Left lobe of liver (tissue), 2 donors: ENCODE results near the gene TRAPPC5. TPM values are rescaled to one million over a fixed set of nuclear protein-coding genes. Genes with fewer than 3 reads are reported as not detected.

Experiments
- ATAC-seq: fragments of 200-7000 bp; cut with Tn5 transposase; one replicate; pipeline ENCODE4 v1.9.1; 2020; ENCODE audit warnings: mild to moderate bottlenecking, moderate library complexity
- DNase-seq: peaks from one replicate; pipeline ENCODE4 v3.0.0-alpha.2; 2020; ENCODE audit warnings: low spot score
- total RNA-seq: library from RNA; stranded (reverse); gene quantifications from one replicate; pipeline ENCODE4 v1.2.1, GENCODE V29; 2021
- donor health status: DM: no; HTN: no; CAD: no; lungs with moderate emphysema.
- donor health status: DM: no; HTN: yes; CAD: no.

The TRAPPC5 gene
- total RNA-seq, 1 donor from 2014 or later = 53.7 TPM

GRCh38 chr19:7729831-7730285 is 49.2 kb downstream of the TRAPPC5 start:
- ATAC-seq (no peak), DNase-seq (no peak)

DNA sequence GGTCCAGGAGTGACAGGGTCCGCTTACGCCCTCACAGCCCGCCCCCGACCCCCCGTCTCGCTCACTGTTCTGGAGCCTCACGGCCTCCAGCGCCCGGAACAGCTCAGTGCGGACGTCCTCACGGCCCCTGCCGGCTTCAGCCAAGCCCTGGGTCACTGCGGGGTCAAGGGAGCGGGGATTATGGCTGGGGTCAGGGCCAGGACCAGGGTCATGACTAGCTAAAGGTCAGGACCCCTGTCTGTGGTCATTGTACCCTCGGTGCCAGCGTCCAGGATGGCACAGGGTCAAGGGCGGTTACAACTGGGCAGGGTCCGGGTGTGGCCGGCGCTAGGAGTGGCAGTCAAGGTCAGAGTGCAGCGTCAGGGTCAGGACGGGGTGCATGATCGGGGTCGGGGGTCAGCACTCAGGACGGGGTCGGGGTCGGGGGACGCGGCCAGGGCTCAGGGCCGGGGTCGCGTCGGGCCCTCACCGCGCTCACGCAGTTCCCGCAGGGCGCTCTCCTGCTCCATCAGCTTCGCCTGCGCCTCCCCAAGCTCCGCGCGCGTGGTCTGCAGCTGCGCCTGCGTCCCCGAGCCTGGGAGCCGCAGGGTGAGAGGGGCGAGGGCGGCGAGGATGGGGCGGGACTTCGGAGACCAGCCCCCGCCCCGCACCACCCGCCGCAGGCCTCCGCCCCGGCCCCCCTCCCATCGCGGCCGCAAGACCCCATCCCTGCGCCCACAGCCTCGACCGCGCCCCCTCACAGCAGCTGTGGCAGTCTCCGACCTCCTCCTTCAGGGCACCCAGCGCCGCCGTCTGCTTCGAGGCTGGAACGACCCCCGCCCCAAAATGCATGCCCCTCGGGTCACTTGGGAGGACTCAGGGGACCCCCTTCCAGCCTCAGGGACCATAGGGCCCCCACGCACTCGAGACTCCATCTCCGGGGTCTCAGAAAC is 49.9 kb downstream of the TRAPPC5 start:
- no peak for DNase-seq
- ATAC-seq = no peak

DNA sequence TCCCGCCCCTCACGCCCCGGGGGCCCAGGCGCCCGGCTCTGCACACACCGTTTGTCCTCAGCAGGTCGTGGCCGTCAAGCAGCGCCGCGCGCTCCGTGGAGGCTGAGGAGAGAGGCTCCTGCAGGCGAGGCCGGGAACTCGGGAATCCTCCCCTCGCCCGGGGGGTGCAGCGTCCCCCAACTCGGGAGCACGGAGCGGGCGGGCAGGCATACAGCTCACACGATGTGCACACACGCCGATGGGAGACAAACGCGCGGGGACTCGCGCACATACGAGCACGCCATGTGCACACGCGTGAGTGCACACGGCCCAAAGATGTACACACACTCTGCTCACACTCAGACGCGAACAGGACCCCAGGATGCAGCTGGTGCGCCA is 50.6 kb downstream of the TRAPPC5 start:
- ATAC-seq (no peak), DNase-seq (no peak)

DNA sequence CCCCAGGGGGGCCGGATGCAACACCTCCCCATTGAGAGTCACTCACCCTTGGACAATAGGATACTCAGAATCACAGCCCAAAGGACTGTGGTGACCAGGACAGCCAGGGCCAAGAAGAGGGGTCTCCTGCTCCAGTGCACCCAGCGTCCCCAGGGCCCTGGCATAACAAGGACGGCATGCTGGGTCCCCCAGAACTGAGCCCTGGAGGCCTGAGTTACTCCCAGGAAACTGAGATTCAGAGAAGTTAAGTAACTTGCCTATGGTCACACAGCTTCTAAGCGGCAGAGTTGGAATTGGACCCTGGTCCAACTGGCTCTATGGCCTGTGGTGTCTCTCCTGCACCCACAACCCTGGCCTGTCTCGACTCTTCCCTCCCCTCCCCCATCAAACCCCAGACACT is 51.0 kb downstream of the TRAPPC5 start:
- ATAC-seq (no peak), DNase-seq (no peak)

DNA sequence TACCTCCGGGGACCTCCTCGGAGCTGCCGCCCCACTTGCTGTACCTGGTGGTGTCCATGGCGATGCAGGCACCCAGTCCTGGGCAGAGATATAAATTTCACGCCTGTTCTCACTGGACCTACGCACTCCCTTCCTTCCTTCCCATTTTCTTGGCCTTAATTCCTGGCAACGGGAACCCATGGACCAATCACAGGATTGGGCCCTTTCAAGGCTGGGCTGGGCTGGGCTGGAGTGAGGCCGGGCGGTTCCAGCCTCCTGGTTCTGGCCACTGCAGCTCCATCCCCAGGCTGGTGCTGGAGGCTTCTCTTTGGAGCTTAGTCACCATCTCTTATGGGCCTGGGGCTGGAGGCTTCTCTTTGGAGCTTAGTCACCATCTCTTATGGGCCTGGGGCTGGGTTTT is 51.4 kb downstream of the TRAPPC5 start, which contains the start of gene CLEC4G:
CLEC4G (minus strand) TSS at position 66 of the 400 bp plus-strand sequence; CDS start at position 58, 8 bp downstream.
- peak; percentile 60 for ATAC-seq
- no peak for DNase-seq

DNA sequence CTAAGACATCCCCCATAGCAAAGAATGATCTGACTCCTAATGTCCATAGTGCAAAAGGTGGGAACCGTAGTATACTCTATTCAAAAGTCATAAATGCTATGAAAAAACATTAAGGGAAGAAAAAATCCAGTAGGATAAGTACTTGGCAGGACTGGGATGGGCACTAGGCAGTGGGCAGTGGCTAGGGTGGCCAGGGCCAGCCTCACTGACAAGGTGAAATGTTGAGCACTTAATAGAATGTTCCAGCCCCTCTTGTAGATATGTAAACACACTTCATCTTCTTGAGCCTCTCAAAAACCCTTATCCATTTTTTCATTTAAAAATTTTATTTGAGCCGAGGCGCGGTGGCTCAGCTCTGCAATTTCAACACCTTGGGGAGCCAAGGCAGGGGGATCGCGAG is 52.7 kb downstream of the TRAPPC5 start:
- DNase-seq (no peak), ATAC-seq (no peak)

DNA sequence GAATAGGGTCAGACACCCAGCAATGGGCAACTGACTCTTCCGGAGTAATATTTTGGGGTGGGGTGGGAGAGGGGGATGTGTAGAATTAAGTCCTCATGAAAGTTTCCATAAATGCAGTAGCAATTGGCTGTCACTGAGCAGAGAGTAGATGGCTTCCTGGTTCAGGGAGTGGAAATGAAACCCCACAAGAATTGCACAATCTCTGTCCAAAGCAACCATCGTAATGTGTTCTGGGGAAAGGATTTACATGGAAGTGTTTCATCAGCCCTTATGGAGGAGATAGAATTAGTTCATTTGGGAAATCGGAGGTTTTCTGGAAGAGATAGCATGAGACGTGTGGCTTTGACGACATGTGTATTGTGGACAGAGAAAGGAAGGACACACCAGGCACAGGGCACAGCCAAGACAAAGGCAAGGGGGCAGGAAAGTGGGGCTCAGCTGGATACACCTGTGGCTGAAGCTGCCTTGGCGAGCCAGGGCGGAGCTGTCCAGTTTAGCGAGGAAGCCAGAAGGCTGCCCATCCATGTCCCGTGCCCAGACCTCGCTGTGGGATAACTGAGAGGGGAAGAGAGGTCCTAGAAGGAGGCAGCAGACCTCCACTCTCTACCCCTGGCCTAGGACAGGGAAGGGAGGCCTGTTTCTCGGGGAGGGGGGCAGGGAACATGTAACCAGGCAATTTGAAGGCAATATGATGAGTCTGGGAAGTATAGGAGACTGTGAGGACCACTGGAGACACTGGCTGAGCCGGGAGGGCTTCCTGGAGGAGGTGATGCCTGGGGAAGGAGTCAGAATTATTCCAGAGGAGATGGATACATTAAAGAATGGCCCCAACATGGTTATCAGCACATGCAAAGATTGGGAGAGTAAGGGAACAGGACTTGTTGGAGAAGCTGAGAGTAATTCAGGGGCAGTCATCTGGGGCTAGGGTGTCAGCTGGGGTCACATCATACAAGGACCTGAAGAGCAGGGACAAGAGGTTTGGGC is 53.9 kb downstream of the TRAPPC5 start:
- ATAC-seq (peak; percentile 36), DNase-seq (no peak)

GRCh38 chr19:7736148-7736547 is 55.5 kb downstream of the TRAPPC5 start:
- ATAC-seq (no peak), DNase-seq (no peak)

DNA sequence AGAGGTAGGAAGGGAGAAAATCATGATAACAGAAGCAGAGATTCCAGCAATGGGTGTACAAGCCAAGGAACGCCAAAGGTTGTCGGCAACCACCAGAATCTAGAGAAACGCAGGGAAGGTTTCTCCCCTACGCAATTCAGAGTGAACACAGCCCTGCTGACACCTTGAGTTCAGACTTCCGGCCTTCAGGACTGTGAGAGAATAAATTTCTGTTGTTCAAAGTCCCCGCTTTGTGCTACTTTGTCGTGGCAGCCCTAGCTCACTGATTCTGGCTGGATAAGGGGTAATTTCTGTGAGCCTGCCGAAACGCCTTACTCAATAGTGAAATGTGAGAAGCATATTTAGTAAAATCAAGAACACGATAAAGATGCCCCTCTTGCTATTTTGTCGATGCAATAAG is 56.6 kb downstream of the TRAPPC5 start:
- no peak for DNase-seq
- ATAC-seq = no peak

Other genes starting within 250 kb of the TRAPPC5 start
- gene PEX11G, start 191.8 kb upstream of the TRAPPC5 start, total RNA-seq = 16.5 TPM
- 31.3 TPM for gene ZNF358, start 164.7 kb upstream of the TRAPPC5 start, total RNA-seq
- gene MCOLN1, start 158.2 kb upstream of the TRAPPC5 start, total RNA-seq = 25.7 TPM
- 57.9 TPM for gene PNPLA6, start 145.1 kb upstream of the TRAPPC5 start, total RNA-seq
- gene CAMSAP3, start 85.0 kb upstream of the TRAPPC5 start, total RNA-seq = 40.8 TPM
- gene XAB2, start 51.3 kb upstream of the TRAPPC5 start, total RNA-seq = 21.2 TPM
- gene PET100, start 51.0 kb upstream of the TRAPPC5 start, total RNA-seq = 75.6 TPM
- 1.7 TPM for gene PCP2, start 47.1 kb upstream of the TRAPPC5 start, total RNA-seq
- 48.0 TPM for gene STXBP2, start 43.7 kb upstream of the TRAPPC5 start, total RNA-seq
- not detected for gene RETN, start 11.8 kb upstream of the TRAPPC5 start, total RNA-seq
- 0.18 TPM for gene MCEMP1, start 3.7 kb upstream of the TRAPPC5 start, total RNA-seq
- gene FCER2, start 21.3 kb downstream of the TRAPPC5 start, total RNA-seq = 0.45 TPM
- gene CLEC4G, start 51.3 kb downstream of the TRAPPC5 start, total RNA-seq = 34.3 TPM
- gene CD209, start 66.7 kb downstream of the TRAPPC5 start, total RNA-seq = 1.2 TPM
- 13.2 TPM for gene CLEC4M, start 82.4 kb downstream of the TRAPPC5 start, total RNA-seq
- 4.8 TPM for gene EVI5L, start 149.4 kb downstream of the TRAPPC5 start, total RNA-seq
- 0.15 TPM for gene PRR36, start 193.6 kb downstream of the TRAPPC5 start, total RNA-seq
- gene LRRC8E, start 207.7 kb downstream of the TRAPPC5 start, total RNA-seq = 4.3 TPM
- 20.8 TPM for gene MAP2K7, start 223.0 kb downstream of the TRAPPC5 start, total RNA-seq
- gene TGFBR3L, start 234.0 kb downstream of the TRAPPC5 start, total RNA-seq = 3.4 TPM
- 4.1 TPM for gene SNAPC2, start 239.5 kb downstream of the TRAPPC5 start, total RNA-seq
- not detected for gene CTXN1, start 245.3 kb downstream of the TRAPPC5 start, total RNA-seq